Spinal cord (tissue), 10 donors: ENCODE data around the gene KCNJ9. TPM values are rescaled to one million over a fixed set of nuclear protein-coding genes. Genes with fewer than 3 reads are reported as not detected.
A peak's percentile ranks its signal among the peaks of the same experiment; 100 is the strongest.

Source experiments
- DNase-seq, 6 donors: peaks; one replicate each; pipeline versions ENCODE4 v3.0.0 to v3.0.0-alpha.2; 2013 to 2015; ENCODE audit warnings: low spot score in 6 of 6, low read depth in 4 of 6
- H3K27ac ChIP-seq: one replicate; pipeline ENCODE4 v1.5.1; 2013; ENCODE audit warnings: low read depth, low read length, control low read depth
- H3K27me3 ChIP-seq: one replicate; pipeline ENCODE4 v1.6.1; 2013; ENCODE audit warnings: low read length; ENCODE audit not compliant: control insufficient read depth, insufficient read depth
- H3K36me3 ChIP-seq: one replicate; pipeline ENCODE4 v1.6.1; 2013; ENCODE audit warnings: low read length; ENCODE audit not compliant: control insufficient read depth, insufficient read depth
- H3K4me1 ChIP-seq: one replicate; pipeline ENCODE4 v1.6.1; 2013; ENCODE audit warnings: low read length; ENCODE audit not compliant: control insufficient read depth, insufficient read depth
- H3K4me3 ChIP-seq: one replicate; pipeline ENCODE4 v1.5.1; 2013; ENCODE audit warnings: low read depth, low read length, control low read depth
- H3K9me3 ChIP-seq: one replicate; pipeline ENCODE4 v1.6.1; 2013; ENCODE audit warnings: low read length; ENCODE audit not compliant: control insufficient read depth, insufficient read depth
- WGBS: methylation state at CpG from one replicate; pipeline ENCODE4 v1.1.5; 2013; ENCODE audit warnings: missing lambda C conversion rate; ENCODE audit not compliant: insufficient coverage; 5-methylcytosine and 5-hydroxymethylcytosine counted together
- polyA plus RNA-seq, 2 donors: library from polyadenylated mRNA; unstranded; fragments of 120-200 nt; gene quantifications; one replicate each; pipeline ENCODE4 v1.2.1, GENCODE V29; 2013; ENCODE audit not compliant: insufficient read length in 2 of 2
- total RNA-seq, 2 donors: library from RNA; depleted of rRNA in 1 of 2; stranded (reverse); fragments of 120-200 nt in 1 of 2; fragments of >200 nt in 1 of 2; gene quantifications; one replicate each; pipeline versions ENCODE4 v1.2.3 to v1.2.4, GENCODE V29; 2013 to 2014
- donor health status: healthy.

The KCNJ9 gene
- total and polyA plus RNA-seq, 4 donors = 2.3 to 11.2 (median 7.7) TPM

DNA sequence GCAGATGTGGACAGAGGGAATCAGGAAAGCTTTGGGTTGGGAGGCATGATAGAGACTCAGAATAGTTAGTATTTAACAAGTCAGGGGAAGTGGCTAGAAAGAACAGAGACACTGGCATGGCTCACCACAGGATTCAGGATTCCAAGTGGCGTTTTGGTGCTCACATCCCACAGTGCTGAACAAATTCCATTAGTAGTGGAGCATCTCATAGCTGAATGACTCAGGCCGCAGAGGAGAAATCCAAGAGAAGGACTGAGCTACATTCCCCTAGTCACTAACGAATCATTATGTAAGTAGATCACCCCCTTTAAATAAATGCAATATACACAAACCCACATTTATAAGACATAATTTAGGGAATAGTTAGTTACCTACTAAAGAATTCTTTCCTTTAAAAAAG, 5.0 kb upstream of the KCNJ9 start:
- no peak overlapping the region for H3K4me3 ChIP-seq
- H3K27ac ChIP-seq = no peak overlapping the region
- 36% methylated on average over 1 of the region's 3 CpGs for WGBS
- H3K4me1 ChIP-seq = peaks cover 23% of the 10 kb centered on the region
- DNase-seq = no peak
- no peaks in the 10 kb centered on the region for H3K9me3 ChIP-seq
- peaks cover 3% of the 10 kb centered on the region for H3K27me3 ChIP-seq
- H3K36me3 ChIP-seq = no peaks in the 10 kb centered on the region

DNA sequence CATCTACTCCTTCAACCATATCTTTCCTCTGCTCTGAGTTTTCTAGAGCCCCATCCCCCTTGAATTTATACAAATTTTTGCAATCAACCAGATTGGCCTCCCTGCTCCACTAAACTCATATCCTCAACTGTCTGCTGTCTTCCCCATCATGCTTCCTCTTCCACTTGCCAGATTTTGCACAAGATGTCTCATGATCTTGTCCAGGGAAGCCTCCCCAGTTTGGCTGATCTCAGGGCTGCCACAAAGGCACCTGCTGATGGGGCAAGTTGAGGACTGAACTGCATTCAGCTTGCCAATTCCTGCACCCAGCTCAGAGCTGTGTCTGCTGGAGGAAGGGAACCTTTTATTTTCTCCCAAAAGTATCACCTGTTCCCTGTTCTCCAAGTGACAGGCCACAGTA, 3.9 kb upstream of the KCNJ9 start:
- H3K9me3 ChIP-seq = no peaks in the 10 kb centered on the region
- peaks cover 32% of the 10 kb centered on the region for H3K4me1 ChIP-seq
- no peak for DNase-seq
- no peaks in the 10 kb centered on the region for H3K36me3 ChIP-seq
- H3K27me3 ChIP-seq = no peaks in the 10 kb centered on the region
- no peak overlapping the region for H3K27ac ChIP-seq
- no peak overlapping the region for H3K4me3 ChIP-seq

DNA sequence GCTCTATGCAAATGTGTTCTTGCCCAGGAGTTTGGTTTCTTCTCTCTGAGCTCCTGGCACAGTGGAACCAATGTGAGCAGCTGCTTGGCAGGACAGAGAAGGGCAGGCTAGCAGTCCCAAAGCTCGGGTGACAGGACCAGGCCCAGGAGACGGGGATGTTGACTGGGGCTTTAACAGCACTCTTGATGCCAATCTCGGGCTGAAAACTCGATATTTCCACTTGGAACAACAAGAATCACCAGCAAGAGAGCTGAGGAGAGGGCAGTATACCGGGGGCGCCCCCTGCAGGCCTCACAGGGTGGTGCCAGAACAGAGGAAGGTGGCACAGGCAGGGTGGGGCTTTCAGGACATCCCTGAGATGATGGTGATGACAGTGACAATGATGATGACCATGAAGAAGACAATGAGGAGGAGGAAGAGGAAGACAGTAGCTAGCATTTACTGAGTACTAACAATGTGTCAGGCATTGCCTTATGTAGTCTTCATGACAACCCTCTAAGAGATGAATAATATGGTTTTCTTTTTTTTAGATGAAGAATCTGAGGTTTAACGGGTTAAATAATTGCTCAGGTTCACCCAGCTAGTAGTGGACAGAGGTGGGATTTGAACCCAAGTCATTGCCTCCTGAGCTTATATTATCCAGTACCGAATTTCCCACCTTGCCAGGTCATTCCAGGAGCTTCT, 2.7 kb upstream of the KCNJ9 start:
- DNase-seq = peak in 2 of 6 donors; percentile 56 to 75
- WGBS = 17% methylated on average over 7 of the region's 8 CpGs
- H3K9me3 ChIP-seq = no peaks in the 10 kb centered on the region
- H3K4me3 ChIP-seq = no peak overlapping the region
- peaks cover 43% of the 10 kb centered on the region for H3K4me1 ChIP-seq
- H3K27ac ChIP-seq = peak overlapping the region; percentile 48
- H3K36me3 ChIP-seq = no peaks in the 10 kb centered on the region
- H3K27me3 ChIP-seq = peaks cover 6% of the 10 kb centered on the region

DNA sequence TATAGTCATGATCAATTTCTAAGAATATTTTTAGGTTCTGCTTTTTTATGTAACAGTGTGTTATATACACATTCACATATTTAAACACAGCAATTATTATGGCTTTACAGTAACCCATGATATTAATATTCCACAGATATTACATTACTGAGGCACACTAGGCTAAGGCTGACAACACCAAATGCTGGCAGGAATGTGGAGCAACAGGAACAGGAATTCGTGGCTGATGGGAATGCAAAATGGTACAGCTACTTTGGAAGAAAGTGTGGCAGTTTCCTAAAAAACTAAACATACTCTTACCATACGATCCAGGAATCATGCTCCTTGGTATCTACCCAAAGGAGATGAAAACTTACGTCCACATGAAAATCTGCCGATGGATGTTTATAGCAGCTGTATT, 1.9 kb upstream of the KCNJ9 start:
- H3K27ac ChIP-seq = no peak overlapping the region
- H3K27me3 ChIP-seq = peaks cover 10% of the 10 kb centered on the region
- H3K36me3 ChIP-seq = peaks cover 4% of the 10 kb centered on the region
- H3K4me1 ChIP-seq = peaks cover 50% of the 10 kb centered on the region
- WGBS = 87% methylated on average over 3 of the region's 4 CpGs
- DNase-seq = no peak
- no peak overlapping the region for H3K4me3 ChIP-seq
- no peaks in the 10 kb centered on the region for H3K9me3 ChIP-seq

DNA sequence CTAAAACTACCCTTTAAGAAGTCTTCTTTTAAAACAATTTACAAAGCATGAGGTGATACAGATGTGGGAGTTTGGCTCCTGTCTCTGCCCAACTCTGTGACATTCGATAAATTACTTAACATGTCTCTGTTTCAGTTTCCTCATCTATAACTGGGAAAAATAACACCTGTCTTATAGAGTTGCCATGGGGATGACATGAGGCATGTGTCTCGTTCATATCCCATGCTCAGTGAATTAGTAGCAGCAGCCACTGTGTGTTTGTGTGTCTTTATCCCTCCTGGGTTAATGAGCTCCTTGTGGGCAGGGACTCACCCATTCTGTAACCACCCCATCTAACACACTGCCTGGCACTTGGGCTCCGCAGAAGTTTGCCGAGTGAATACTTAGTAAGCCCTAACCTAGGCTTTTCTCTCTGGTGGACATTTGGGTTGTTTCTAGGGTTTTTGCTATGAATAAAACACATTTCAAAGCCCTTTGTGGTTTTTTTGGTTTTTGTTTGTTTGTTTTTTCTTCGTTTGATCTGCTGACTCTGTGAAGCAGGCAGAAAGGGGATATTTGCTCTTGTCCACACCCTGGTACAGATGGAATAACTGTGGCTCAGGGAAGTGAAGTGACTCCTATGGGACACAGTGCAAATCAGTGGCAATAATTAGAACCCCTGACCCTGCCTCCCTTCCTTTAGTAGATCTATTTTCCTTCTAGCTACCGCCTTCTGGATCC, 797 bp upstream of the KCNJ9 start:
- H3K27ac ChIP-seq = no peak overlapping the region
- H3K4me1 ChIP-seq = peaks cover 56% of the 10 kb centered on the region
- 56% methylated on average over 1 of the region's 6 CpGs for WGBS
- H3K36me3 ChIP-seq = peaks cover 9% of the 10 kb centered on the region
- no peak overlapping the region for H3K4me3 ChIP-seq
- H3K27me3 ChIP-seq = peaks cover 12% of the 10 kb centered on the region
- DNase-seq = peak in 1 of 6 donors; percentile 14
- H3K9me3 ChIP-seq = no peaks in the 10 kb centered on the region

DNA sequence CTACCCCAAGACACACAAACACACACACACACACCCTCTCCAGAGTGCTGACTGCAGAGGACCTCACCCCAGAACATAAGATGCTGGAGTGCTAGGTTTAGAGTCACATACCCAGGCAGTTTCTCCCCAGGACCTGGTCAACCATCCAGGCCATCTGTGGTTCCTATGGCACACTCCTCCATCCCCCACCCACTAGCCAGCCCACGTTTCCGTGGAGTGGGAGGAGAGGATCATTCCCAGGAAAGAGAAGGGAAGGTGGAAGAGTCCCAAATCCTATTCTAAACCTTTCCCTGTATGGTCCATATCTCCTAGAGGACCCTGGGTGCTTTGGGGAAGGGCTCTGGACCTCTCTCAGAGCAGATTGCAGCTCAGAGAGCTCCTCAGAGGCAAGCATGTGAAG, 1.1 kb downstream of the KCNJ9 start:
- H3K4me3 ChIP-seq = no peak overlapping the region
- H3K27ac ChIP-seq = no peak overlapping the region
- no CpG with 5 or more reads among the region's 2 CpGs for WGBS
- peaks cover 14% of the 10 kb centered on the region for H3K36me3 ChIP-seq
- peaks cover 12% of the 10 kb centered on the region for H3K27me3 ChIP-seq
- H3K4me1 ChIP-seq = peaks cover 59% of the 10 kb centered on the region
- no peaks in the 10 kb centered on the region for H3K9me3 ChIP-seq
- no peak for DNase-seq

DNA sequence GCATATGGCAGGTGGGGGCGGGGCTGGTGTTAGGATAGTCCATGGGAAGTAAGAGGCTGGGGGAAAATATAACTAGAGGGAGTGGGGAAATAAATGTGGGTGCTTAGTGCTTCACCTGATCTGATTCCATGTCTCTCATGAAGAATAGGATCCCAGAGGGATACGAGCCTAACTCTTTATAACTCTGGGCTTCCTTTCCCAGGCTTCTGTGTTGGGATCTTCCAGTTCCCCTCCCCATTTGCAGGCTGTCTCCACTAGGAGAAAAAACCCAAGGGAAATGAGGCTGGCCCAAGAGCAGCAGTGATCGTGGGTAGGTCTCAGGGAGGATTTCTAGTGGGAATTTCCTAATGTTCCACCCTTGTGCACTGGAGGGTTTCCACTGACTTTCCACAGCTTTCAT, 1.6 kb downstream of the KCNJ9 start:
- DNase-seq = no peak

DNA sequence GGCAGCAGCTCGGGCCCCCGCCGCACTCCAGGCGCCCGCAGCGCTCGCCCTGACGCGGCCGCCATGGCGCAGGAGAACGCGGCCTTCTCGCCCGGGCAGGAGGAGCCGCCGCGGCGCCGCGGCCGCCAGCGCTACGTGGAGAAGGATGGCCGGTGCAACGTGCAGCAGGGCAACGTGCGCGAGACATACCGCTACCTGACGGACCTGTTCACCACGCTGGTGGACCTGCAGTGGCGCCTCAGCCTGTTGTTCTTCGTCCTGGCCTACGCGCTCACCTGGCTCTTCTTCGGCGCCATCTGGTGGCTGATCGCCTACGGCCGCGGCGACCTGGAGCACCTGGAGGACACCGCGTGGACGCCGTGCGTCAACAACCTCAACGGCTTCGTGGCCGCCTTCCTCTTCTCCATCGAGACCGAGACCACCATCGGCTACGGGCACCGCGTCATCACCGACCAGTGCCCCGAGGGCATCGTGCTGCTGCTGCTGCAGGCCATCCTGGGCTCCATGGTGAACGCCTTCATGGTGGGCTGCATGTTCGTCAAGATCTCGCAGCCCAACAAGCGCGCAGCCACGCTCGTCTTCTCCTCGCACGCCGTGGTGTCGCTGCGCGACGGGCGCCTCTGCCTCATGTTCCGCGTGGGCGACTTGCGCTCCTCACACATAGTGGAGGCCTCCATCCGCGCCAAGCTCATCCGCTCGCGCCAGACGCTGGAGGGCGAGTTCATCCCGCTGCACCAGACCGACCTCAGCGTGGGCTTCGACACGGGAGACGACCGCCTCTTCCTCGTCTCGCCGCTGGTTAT, 2.8 kb downstream of the KCNJ9 start:
- peak in 2 of 6 donors; percentile 75 to 93 for DNase-seq

More for the DNA sequence above, 1.6 kb downstream of the KCNJ9 start:
- no peaks in the 10 kb centered on the region for H3K9me3 ChIP-seq
- 80% methylated on average over 2 of the region's 3 CpGs for WGBS
- H3K27me3 ChIP-seq = peaks cover 12% of the 10 kb centered on the region
- peaks cover 55% of the 10 kb centered on the region for H3K4me1 ChIP-seq
- no peak overlapping the region for H3K27ac ChIP-seq
- peaks cover 14% of the 10 kb centered on the region for H3K36me3 ChIP-seq
- no peak overlapping the region for H3K4me3 ChIP-seq

DNA sequence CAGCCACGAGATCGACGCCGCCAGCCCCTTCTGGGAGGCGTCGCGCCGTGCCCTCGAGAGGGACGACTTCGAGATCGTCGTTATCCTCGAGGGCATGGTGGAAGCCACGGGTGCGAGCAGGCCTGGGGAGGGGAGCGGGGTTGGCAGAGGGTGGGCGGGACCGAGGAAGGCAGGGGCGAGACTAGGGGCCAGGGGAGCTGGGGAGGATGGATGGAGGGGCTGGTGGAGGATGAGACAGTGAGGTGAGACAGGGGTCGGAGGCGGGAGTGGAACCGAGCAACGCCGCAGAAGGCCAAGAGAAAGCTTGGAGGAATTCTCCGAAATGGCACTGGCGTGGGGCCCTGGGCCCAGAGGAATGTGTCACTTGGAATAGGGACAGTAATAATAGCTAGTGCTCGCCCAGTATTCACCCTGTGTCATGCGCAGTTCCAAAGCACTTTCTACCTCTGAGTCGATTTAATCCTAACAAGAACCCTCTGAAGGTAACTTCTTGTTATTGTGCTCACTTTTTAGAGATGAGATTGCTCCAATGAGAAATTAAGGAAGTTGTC, 3.5 kb downstream of the KCNJ9 start:
- H3K4me1 ChIP-seq = peaks cover 47% of the 10 kb centered on the region
- WGBS = 79% methylated on average over 22 of the region's 30 CpGs
- no peak overlapping the region for H3K27ac ChIP-seq

More for the DNA sequence above, 2.8 kb downstream of the KCNJ9 start:
- H3K9me3 ChIP-seq = no peaks in the 10 kb centered on the region
- 25% methylated on average over 96 of the region's 96 CpGs for WGBS
- peaks cover 47% of the 10 kb centered on the region for H3K4me1 ChIP-seq
- H3K4me3 ChIP-seq = no peak overlapping the region
- H3K27ac ChIP-seq = no peak overlapping the region
- H3K27me3 ChIP-seq = peaks cover 12% of the 10 kb centered on the region
- peaks cover 25% of the 10 kb centered on the region for H3K36me3 ChIP-seq

More for the DNA sequence above, 3.5 kb downstream of the KCNJ9 start:
- Histone ChIP-seq H3K9me3 (no peaks in the 10 kb centered on the region), H3K4me3 (no peak overlapping the region), H3K27me3 (peaks cover 12% of the 10 kb centered on the region), H3K36me3 (peaks cover 32% of the 10 kb centered on the region)
- no peak for DNase-seq
